ENCODE data around the gene DEF6. TPM values are rescaled to one million over a fixed set of nuclear protein-coding genes. Genes with fewer than 3 reads are reported as not detected.
A peak's percentile ranks its signal among the peaks of the same experiment; 100 is the strongest.

DEF6 gene
- total and polyA plus RNA-seq, 2 experiments from 2014 or later, result 5.1 to 7.2 TPM

GRCh38 chr6:35343835-35344550 lies 46.4 kb downstream of the DEF6 start:
- ATAC-seq, result no peak
- Histone ChIP-seq H3K4me2 (peak overlapping the region; percentile 85; the same call in 1 of the 2 replicates), H4K20me1 (replicated peaks; ENCODE audit: insufficient read depth) (0 out of 2 replicates have a peak, but pooled peaks cover 3% of the 10 kb centered on the region), H3K4me3 (peak overlapping the region; percentile 82; the same call in 1 of the 2 replicates), H3K36me3 (ENCODE audit: insufficient read depth) (no peaks in the 10 kb centered on the region), H2AFZ (no peak overlapping the region), H3K79me2 (replicated peaks; ENCODE audit: insufficient read depth) (peaks cover 25% of the 10 kb centered on the region), H3K9me2 (ENCODE audit: insufficient read depth) (no peaks in the 10 kb centered on the region), H3K4me1 (ENCODE audit: insufficient read depth) (peaks cover 12% of the 10 kb centered on the region), H3K27me3 (ENCODE audit: insufficient read depth) (no peaks in the 10 kb centered on the region), H3K27ac (ENCODE audit: low read depth) (no peak overlapping the region), H3F3A (replicated peaks; ENCODE audit: low read depth) (peaks cover 5% of the 10 kb centered on the region; the same call in 1 of the 2 replicates)
- peaks cover 8% of the 10 kb centered on the region; the same call in 2 of the 3 replicates for H3K9me3 Mint-ChIP-seq
- H3K36me3 Mint-ChIP-seq (ENCODE audit: low read depth), result peaks cover 8% of the 10 kb centered on the region
- TF ChIP-seq, protein P1, sequence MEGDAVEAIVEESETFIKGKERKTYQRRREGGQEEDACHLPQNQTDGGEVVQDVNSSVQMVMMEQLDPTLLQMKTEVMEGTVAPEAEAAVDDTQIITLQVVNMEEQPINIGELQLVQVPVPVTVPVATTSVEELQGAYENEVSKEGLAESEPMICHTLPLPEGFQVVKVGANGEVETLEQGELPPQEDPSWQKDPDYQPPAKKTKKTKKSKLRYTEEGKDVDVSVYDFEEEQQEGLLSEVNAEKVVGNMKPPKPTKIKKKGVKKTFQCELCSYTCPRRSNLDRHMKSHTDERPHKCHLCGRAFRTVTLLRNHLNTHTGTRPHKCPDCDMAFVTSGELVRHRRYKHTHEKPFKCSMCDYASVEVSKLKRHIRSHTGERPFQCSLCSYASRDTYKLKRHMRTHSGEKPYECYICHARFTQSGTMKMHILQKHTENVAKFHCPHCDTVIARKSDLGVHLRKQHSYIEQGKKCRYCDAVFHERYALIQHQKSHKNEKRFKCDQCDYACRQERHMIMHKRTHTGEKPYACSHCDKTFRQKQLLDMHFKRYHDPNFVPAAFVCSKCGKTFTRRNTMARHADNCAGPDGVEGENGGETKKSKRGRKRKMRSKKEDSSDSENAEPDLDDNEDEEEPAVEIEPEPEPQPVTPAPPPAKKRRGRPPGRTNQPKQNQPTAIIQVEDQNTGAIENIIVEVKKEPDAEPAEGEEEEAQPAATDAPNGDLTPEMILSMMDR (conservative IDR thresholded peaks at IDR 0.05; ENCODE audit: low read depth in 2 of 2), result no peak
- TF ChIP-seq REST (IDR thresholded peaks at IDR 0.05; ENCODE audit: unreplicated experiment), result no peak
- TF ChIP-seq JUNB (IDR thresholded peaks at IDR 0.05; ENCODE audit: unreplicated experiment), result no peak
- no peak for TF ChIP-seq NANOG (IDR thresholded peaks at IDR 0.05; ENCODE audit: borderline replicate concordance)
- TF ChIP-seq STAT1 (IDR thresholded peaks at IDR 0.05; ENCODE audit: unreplicated experiment), result no peak
- no peak for TF ChIP-seq CREB1 (CRISPR knock-in tag; IDR thresholded peaks at IDR 0.05; ENCODE audit: low read depth)
- TF ChIP-seq, protein P2, sequence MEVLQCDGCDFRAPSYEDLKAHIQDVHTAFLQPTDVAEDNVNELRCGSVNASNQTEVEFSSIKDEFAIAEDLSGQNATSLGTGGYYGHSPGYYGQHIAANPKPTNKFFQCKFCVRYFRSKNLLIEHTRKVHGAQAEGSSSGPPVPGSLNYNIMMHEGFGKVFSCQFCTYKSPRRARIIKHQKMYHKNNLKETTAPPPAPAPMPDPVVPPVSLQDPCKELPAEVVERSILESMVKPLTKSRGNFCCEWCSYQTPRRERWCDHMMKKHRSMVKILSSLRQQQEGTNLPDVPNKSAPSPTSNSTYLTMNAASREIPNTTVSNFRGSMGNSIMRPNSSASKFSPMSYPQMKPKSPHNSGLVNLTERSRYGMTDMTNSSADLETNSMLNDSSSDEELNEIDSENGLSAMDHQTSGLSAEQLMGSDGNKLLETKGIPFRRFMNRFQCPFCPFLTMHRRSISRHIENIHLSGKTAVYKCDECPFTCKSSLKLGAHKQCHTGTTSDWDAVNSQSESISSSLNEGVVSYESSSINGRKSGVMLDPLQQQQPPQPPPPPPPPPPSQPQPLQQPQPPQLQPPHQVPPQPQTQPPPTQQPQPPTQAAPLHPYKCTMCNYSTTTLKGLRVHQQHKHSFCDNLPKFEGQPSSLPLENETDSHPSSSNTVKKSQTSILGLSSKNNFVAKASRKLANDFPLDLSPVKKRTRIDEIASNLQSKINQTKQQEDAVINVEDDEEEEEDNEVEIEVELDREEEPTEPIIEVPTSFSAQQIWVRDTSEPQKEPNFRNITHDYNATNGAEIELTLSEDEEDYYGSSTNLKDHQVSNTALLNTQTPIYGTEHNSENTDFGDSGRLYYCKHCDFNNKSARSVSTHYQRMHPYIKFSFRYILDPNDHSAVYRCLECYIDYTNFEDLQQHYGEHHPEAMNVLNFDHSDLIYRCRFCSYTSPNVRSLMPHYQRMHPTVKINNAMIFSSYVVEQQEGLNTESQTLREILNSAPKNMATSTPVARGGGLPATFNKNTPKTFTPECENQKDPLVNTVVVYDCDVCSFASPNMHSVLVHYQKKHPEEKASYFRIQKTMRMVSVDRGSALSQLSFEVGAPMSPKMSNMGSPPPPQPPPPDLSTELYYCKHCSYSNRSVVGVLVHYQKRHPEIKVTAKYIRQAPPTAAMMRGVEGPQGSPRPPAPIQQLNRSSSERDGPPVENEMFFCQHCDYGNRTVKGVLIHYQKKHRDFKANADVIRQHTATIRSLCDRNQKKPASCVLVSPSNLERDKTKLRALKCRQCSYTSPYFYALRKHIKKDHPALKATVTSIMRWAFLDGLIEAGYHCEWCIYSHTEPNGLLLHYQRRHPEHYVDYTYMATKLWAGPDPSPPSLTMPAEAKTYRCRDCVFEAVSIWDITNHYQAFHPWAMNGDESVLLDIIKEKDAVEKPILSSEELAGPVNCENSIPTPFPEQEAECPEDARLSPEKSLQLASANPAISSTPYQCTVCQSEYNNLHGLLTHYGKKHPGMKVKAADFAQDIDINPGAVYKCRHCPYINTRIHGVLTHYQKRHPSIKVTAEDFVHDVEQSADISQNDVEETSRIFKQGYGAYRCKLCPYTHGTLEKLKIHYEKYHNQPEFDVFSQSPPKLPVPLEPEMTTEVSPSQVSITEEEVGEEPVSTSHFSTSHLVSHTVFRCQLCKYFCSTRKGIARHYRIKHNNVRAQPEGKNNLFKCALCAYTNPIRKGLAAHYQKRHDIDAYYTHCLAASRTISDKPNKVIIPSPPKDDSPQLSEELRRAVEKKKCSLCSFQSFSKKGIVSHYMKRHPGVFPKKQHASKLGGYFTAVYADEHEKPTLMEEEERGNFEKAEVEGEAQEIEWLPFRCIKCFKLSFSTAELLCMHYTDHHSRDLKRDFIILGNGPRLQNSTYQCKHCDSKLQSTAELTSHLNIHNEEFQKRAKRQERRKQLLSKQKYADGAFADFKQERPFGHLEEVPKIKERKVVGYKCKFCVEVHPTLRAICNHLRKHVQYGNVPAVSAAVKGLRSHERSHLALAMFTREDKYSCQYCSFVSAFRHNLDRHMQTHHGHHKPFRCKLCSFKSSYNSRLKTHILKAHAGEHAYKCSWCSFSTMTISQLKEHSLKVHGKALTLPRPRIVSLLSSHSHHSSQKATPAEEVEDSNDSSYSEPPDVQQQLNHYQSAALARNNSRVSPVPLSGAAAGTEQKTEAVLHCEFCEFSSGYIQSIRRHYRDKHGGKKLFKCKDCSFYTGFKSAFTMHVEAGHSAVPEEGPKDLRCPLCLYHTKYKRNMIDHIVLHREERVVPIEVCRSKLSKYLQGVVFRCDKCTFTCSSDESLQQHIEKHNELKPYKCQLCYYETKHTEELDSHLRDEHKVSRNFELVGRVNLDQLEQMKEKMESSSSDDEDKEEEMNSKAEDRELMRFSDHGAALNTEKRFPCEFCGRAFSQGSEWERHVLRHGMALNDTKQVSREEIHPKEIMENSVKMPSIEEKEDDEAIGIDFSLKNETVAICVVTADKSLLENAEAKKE (CRISPR knock-in tag; IDR thresholded peaks at IDR 0.05), result no peak
- no peak for TF ChIP-seq ETS1 (IDR thresholded peaks at IDR 0.05)
- no peak for TF ChIP-seq ZNF331 (CRISPR knock-in tag; IDR thresholded peaks at IDR 0.05; ENCODE audit: low read depth)
- no peak for TF ChIP-seq ZNF114 (CRISPR knock-in tag; IDR thresholded peaks at IDR 0.05)
- no peak for TF ChIP-seq EZH2 (IDR thresholded peaks at IDR 0.05; ENCODE audit: low read depth, unreplicated experiment)
- TF ChIP-seq POLR2AphosphoS5 (IDR thresholded peaks at IDR 0.05; ENCODE audit: low read depth), result no peak
- H3K27ac Mint-ChIP-seq, result no peak overlapping the region
- peak overlapping the region; percentile 88 for H3K4me3 Mint-ChIP-seq
- peaks cover 5% of the 10 kb centered on the region for H3K27me3 Mint-ChIP-seq (ENCODE audit: insufficient read depth, low read depth, poor library complexity)
- no peak for DNase-seq (ENCODE audit: low spot score)
- H3K4me1 Mint-ChIP-seq, result peaks cover 16% of the 10 kb centered on the region

All from GM23338 (cell line).